Panc1 (cell line): ENCODE data around the gene PSAP.

Experiments
- CTCF ChIP-seq: fragments of 450-650 bp; IDR thresholded peaks from 2 replicates; pipeline ENCODE4 v1.5.1; 2017; ENCODE audit warnings: mild to moderate bottlenecking
- POLR2AphosphoS5 ChIP-seq: IDR thresholded peaks from 2 replicates; pipeline ENCODE4 v1.6.1; 2012; ENCODE audit warnings: mild to moderate bottlenecking, low read depth, low read length, moderate library complexity

- TF ChIP-seq POLR2AphosphoS5 (no peak), CTCF (no peak)
Measured at GRCh38 chr10:71788954-71789353, 62.1 kb downstream of the PSAP start.
